ENCODE results near the gene CNR2. TPM values are rescaled to one million over a fixed set of nuclear protein-coding genes. Genes with fewer than 3 reads are reported as not detected.
A peak's percentile ranks its signal among the peaks of the same experiment; 100 is the strongest.
"Not testable (repeated sequence)": the region's sequence is repeated elsewhere in the genome, so short reads cannot be mapped to it uniquely, and the experiment has no call there.

Gene CNR2
- total RNA-seq, 4 donors from 2014 or later: not detected

- TF ChIP-seq EP300 (IDR thresholded peaks at IDR 0.05) (no peak), POLR2AphosphoS5 (IDR thresholded peaks at IDR 0.05) (no peak), POLR2A (IDR thresholded peaks at IDR 0.05) (no peak), CTCF (IDR thresholded peaks at IDR 0.05) (no peak)
- ATAC-seq: peak; percentile 93
- WGBS, 2 donors (ENCODE audit: low coverage in 1 of 2): 0% methylated on average over 9 of the region's 21 CpGs; no CpG with 5 or more reads in 1 of the 2 donors
Measured at GRCh38 chr1:23838401-23838866, 74.7 kb downstream of the CNR2 start.

GRCh38 chr1:23837908-23838307 lies 75.3 kb downstream of the CNR2 start:
- H3K4me3 ChIP-seq: peak overlapping the region in 1 of 2 donors; percentile 42
- H3K27ac ChIP-seq: no peak overlapping the region
- H3K27me3 ChIP-seq: peaks cover 5% of the 10 kb centered on the region
- no peaks in the 10 kb centered on the region for H3K36me3 ChIP-seq
- TF ChIP-seq EP300 (IDR thresholded peaks at IDR 0.05) (no peak), CTCF (IDR thresholded peaks at IDR 0.05) (no peak), POLR2A (IDR thresholded peaks at IDR 0.05) (no peak), POLR2AphosphoS5 (IDR thresholded peaks at IDR 0.05) (no peak)
- peaks cover 0 to 14% (median 0%) of the 10 kb centered on the region in 3 donors for H3K4me1 ChIP-seq
- no peak for ATAC-seq
- no peaks in the 10 kb centered on the region for H3K9me3 ChIP-seq
- WGBS, 2 donors (ENCODE audit: low coverage in 1 of 2): 10 to 15% methylated on average over 3 to 4 of the region's 13 CpGs

More at GRCh38 chr1:23838401-23838866, 74.7 kb downstream of the CNR2 start:
- peaks cover 5% of the 10 kb centered on the region for H3K27me3 ChIP-seq
- peak overlapping the region; percentile 15 to 42 for H3K4me3 ChIP-seq
- H3K9me3 ChIP-seq: no peaks in the 10 kb centered on the region
- H3K27ac ChIP-seq: no peak overlapping the region
- H3K4me1 ChIP-seq: peaks cover 0 to 14% (median 0%) of the 10 kb centered on the region in 3 donors
- no peaks in the 10 kb centered on the region for H3K36me3 ChIP-seq

- Histone ChIP-seq H3K4me1 (peaks cover 0 to 14% (median 0%) of the 10 kb centered on the region in 3 donors), H3K27ac (no peak overlapping the region), H3K9me3 (no peaks in the 10 kb centered on the region), H3K4me3 (no peak overlapping the region), H3K36me3 (no peaks in the 10 kb centered on the region), H3K27me3 (peaks cover 5% of the 10 kb centered on the region)
- WGBS, 2 donors (ENCODE audit: low coverage in 1 of 2): 67 to 94% methylated on average over 3 of the region's 3 CpGs
- ATAC-seq: no peak
- TF ChIP-seq EP300 (IDR thresholded peaks at IDR 0.05) (no peak), POLR2AphosphoS5 (IDR thresholded peaks at IDR 0.05) (no peak), CTCF (IDR thresholded peaks at IDR 0.05) (no peak), POLR2A (IDR thresholded peaks at IDR 0.05) (no peak)
Measured at GRCh38 chr1:23836037-23836436, 77.1 kb downstream of the CNR2 start.

- not testable (repeated sequence) for ATAC-seq, H3K27me3 ChIP-seq, H3K36me3 ChIP-seq, H3K4me3 ChIP-seq, H3K9me3 ChIP-seq, H3K27ac ChIP-seq
- 71 to 76% methylated on average over 4 to 6 of the region's 6 CpGs for WGBS, 2 donors (ENCODE audit: low coverage in 1 of 2)
- peaks cover 0 to 14% (median 0%) of the 10 kb centered on the region in 3 donors for H3K4me1 ChIP-seq
Measured at GRCh38 chr1:23834156-23834555, 79.0 kb downstream of the CNR2 start.

GRCh38 chr1:23827717-23828116 lies 85.4 kb downstream of the CNR2 start:
- Histone ChIP-seq H3K4me1 (peaks cover 0 to 20% (median 6%) of the 10 kb centered on the region in 3 donors), H3K27me3 (no peaks in the 10 kb centered on the region), H3K36me3 (no peaks in the 10 kb centered on the region), H3K9me3 (no peaks in the 10 kb centered on the region), H3K27ac (no peak overlapping the region), H3K4me3 (no peak overlapping the region)
- ATAC-seq: no peak
- WGBS, 2 donors (ENCODE audit: low coverage in 1 of 2): 91 to 94% methylated on average over 1 of the region's 1 CpG
- TF ChIP-seq CTCF (IDR thresholded peaks at IDR 0.05) (no peak), POLR2AphosphoS5 (IDR thresholded peaks at IDR 0.05) (no peak), EP300 (IDR thresholded peaks at IDR 0.05) (no peak), POLR2A (IDR thresholded peaks at IDR 0.05) (no peak)

- not testable (repeated sequence) for ATAC-seq, H3K27ac ChIP-seq, H3K9me3 ChIP-seq, H3K27me3 ChIP-seq, H3K36me3 ChIP-seq, H3K4me3 ChIP-seq
- 98 to 100% methylated on average over 1 to 6 of the region's 13 CpGs for WGBS, 2 donors (ENCODE audit: low coverage in 1 of 2)
- H3K4me1 ChIP-seq: peaks cover 0 to 20% (median 6%) of the 10 kb centered on the region in 3 donors
Measured at GRCh38 chr1:23826590-23826989, 86.6 kb downstream of the CNR2 start.

All from gastroesophageal sphincter (tissue), 4 donors.